Activated CD4-positive, CD25-positive, alpha-beta regulatory T cell treated with anti-CD3 and anti-CD28 coated beads, Interleukin-2, amount 50 U/mL, for 16 hours (primary cell): Measurements from ENCODE around the gene MSH6.

Experiments used
- DNase-seq: peaks from one replicate; pipeline ENCODE4 v3.0.0-alpha.2; 2020; ENCODE audit warnings: low read depth, low spot score

Gene MSH6

DNA sequence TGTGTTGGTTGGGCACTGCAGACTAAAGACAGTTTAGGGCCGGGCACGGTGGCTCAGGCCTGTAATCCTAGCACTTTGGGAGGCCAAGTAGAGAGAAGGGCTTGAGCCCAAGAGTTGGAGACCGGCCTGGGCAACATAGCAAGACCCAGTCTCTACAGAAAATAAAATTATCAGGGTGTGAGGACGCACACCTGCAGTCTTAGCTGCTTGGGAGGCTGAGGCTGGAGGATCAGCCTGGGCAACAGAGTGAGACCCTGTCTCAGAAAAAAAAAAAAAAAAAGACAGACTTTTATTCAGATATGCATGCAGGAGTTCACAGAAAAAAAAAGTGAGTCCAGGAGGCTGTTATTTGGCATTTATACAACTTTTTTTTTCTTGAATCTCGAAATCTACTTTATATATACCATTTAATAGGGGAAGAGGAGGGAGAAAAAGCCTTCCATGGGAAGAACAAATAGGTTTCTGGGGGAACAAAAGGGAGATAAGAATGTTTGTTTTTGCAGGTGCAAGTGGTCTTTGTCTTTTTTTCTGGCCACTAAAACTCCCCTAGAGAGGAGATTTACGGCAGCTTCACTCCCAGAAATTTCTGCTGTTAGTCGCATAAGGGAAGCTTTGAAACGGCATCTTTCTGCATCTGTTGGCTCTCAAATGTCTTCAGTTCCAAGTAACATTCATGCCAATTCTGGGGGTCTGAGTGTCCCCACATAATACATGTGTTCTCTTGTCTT lies 4.1 kb upstream of the MSH6 start:
- no peak for DNase-seq

DNA sequence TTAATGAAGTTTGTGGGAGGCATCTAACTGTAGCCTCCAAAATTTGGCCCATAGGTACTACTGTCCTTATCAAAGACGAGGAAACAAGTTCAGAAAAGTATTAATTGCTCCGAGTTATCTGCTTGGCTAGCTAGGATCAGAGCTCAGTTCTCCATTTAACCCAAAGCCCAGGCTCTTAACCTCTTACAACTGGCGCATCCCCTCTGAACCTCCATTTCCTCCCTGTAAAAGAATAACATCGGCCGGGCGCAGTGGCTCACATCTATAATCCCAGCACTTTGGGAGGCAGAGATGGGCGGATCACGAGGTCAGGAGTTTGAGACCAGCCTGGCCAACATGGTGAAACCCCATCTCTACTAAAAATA lies 3.5 kb upstream of the MSH6 start:
- no peak for DNase-seq

DNA sequence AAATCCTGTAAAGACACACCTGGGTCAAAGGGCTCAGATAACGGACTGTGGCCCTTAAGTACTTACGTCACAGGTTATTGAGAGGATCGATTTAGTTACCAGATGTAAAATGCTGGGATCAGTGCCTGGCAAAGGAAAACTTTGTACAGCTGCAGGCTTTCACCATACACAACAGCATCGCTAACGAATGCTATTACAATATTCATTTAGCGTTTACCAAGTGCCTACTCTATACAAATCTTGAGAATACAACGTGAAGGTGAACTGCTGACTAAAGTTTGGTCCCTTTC lies 619 bp upstream of the MSH6 start:
- DNase-seq, result no peak

DNA sequence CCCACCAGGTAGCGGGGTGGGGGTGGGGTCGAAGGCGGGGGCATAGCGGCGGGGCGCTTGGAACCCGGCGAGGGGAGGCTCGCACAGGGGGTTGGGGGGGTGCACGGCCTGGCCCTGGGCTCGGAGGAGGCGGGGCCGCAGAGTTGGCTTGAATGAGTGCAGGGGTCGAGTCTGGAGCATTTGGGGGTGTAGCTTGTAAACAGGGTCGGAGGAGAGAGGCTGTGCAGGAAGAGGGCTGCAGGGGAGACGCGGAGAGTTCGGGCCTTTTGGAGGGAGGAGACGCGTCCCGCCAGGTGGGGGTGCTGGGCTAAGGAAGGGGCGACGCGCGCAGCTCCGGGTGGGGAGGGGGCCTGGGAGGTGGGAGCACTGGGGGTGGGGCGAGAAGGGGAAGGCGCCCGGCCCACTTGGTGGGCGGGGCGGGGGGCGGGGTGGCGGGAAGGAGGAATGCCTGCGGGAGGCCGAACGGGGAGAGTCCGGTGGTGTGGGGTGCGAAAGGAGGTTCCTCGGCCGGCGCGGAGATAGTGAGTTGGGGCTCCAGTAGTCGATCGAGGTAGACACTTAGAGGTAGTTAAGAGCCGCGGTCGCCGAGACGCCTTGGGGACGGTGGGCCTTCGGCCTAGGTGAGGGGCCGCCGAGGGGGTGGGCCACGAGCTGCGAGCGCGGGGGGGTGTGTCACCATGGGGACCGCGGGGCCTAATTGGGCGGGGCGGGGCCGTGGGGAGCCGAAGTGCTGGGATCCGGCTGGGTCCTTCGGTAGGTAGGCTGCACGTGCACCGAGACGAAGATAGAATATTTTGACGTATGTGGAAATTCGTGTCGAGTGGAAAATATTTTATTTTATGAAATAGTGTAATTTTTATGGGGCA lies 774 bp downstream of the MSH6 start:
- peak; percentile 32 for DNase-seq

DNA sequence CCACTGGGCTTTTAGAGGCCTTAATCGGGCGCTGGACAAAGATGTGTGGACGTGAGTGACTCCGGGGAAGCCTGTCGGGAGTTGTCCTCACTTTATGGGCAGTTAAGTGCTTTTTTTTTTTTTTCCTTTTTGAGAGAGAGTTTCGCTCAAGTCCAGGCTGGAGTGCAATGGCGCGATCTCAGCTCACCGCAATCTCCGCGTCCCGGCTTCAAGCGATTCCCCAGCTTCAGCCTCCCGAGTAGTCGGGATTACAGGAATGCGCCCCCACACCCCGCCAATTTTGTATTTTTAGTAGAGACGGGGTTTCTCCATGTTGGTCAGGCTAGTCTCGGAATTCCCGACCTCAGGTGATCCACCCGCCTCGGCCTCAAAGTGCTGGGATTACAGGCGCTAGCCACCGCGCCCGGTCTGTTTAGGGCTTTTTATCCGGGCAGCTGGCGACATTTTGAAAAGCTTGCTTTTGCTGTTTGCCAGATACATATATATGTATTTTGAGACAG lies 1.5 kb downstream of the MSH6 start:
- no peak for DNase-seq

DNA sequence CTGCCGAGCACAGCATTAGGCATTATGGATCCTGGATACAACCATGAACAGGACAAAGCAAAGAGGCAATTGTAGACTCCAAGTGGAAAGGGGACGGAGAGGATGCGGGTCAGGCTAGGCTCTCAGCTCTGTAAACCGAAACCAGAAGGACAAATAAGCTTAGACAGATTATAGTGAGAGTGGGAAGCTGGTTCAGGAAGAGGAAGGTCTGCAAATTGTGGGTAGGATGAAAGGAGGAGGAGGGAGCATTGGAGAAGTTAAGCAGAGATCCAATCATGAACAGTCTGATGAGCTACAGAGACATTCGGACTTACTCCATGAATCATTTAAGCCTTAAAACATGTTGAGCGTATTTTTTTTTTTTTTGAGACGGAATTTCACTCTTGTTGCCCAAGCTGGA lies 3.0 kb downstream of the MSH6 start:
- DNase-seq, result no peak

DNA sequence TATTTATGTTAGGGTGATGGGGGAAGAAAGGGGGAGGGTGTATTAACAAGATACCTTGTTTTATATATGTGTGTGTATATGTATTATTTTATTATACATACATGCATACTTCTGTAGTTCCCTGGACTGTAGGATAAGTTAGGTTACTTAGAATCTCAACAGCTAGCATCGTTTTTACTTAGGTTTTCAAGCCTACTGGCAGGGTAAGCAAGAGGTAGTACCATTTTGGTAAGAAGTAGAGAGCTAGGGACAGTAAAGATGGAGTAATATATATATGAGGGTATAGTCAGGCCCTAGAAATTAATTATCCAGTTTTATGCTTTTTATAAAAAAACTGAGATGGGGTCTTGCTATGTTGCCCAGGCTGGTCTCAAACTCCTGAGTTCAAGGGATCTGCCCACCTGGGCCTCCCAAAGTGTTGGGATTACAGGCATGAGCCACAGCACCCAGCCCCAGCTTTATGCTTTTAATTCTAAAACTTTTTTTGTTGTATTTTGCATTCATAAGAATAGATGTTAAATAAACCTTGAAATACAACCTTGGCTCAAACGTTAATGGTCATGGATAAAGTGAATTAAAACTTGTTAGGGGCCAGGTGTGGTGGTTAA lies 13.2 kb downstream of the MSH6 start:
- no peak for DNase-seq

DNA sequence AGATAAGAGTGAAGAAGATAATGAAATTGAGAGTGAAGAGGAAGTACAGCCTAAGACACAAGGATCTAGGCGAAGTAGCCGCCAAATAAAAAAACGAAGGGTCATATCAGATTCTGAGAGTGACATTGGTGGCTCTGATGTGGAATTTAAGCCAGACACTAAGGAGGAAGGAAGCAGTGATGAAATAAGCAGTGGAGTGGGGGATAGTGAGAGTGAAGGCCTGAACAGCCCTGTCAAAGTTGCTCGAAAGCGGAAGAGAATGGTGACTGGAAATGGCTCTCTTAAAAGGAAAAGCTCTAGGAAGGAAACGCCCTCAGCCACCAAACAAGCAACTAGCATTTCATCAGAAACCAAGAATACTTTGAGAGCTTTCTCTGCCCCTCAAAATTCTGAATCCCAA lies 15.7 kb downstream of the MSH6 start:
- DNase-seq, result no peak

DNA sequence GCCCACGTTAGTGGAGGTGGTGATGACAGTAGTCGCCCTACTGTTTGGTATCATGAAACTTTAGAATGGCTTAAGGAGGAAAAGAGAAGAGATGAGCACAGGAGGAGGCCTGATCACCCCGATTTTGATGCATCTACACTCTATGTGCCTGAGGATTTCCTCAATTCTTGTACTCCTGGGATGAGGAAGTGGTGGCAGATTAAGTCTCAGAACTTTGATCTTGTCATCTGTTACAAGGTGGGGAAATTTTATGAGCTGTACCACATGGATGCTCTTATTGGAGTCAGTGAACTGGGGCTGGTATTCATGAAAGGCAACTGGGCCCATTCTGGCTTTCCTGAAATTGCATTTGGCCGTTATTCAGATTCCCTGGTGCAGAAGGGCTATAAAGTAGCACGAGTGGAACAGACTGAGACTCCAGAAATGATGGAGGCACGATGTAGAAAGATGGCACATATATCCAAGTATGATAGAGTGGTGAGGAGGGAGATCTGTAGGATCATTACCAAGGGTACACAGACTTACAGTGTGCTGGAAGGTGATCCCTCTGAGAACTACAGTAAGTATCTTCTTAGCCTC lies 16.2 kb downstream of the MSH6 start:
- no peak for DNase-seq

DNA sequence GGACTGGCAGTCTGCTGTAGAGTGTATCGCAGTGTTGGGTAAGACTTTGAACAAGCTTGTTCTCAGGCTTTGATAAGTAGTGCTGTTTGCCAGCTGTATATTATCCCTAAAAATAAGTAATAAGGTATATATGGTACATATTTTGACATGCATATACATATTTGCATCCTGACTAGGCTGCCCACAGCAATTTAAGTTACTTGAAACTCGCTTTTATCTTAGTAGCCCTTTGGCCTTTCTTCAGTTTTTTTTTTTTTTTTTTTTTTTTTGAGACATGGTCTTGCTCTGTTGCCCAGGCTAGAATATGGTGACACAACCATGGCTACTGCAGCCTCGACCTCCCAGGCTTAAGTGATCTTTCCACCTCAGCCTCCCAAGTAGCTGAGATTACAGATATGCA lies 18.2 kb downstream of the MSH6 start:
- DNase-seq, result no peak

DNA sequence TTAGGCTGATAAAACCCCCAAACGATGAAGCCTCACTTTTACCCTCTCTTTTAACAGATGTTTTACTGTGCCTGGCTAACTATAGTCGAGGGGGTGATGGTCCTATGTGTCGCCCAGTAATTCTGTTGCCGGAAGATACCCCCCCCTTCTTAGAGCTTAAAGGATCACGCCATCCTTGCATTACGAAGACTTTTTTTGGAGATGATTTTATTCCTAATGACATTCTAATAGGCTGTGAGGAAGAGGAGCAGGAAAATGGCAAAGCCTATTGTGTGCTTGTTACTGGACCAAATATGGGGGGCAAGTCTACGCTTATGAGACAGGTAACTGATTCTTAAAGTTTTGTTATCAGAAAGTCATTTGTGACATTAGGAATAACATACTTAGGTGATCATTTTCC lies 20.4 kb downstream of the MSH6 start:
- no peak for DNase-seq

DNA sequence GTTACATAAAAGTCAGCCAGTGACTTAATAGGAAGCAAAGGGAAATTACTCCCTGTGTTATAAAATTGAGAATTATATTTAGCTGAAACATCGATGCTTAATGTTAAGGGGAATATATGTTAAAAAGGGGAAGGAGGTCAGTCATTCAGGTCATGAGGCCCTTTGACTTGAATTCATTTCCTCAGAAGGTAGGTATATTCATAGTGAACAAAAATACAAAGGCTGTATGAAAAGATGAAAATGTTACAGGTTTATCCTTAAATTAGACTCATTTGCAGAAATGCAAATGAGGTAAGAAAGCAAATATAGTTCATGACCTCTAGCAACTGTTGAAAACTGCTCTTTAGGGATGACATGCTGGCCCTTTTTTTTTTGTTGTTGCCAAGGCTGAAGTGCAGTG lies 20.8 kb downstream of the MSH6 start:
- no peak for DNase-seq

DNA sequence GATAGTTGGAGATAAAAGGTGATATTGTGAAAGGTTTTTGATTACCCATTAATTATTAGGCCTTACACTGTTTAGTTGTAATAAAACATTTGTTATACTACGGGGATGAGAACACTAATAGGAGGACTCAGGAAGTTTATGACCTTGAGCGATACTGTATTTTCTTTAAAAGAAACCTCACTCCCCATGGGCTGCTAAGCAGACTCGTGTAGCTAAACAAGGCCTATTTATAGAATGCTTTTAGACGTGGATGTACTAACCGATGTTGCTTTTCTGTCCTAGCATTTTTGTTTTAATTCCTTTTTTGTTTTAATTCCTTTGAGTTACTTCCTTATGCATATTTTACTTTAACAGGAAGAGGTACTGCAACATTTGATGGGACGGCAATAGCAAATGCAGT lies 22.9 kb downstream of the MSH6 start:
- no peak for DNase-seq

DNA sequence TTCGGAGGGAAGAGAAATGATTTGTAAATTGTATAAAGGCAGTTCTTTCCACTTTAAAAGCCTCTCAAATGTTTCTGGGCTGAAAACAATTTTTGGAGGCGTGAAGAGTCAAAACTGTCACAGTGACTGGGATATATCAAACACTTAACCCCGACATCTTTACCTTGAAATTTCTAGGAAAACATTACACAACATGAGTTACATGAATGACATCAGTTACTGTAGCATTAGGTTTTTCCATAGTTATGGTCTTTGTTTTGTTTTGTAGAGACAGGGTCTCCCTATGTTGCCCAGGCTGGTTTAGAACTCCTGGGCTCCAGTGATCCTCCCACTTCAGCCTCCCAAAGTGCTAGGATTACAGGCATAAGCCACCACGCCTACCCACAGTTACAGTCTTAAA lies 25.7 kb downstream of the MSH6 start:
- DNase-seq, result no peak

DNA sequence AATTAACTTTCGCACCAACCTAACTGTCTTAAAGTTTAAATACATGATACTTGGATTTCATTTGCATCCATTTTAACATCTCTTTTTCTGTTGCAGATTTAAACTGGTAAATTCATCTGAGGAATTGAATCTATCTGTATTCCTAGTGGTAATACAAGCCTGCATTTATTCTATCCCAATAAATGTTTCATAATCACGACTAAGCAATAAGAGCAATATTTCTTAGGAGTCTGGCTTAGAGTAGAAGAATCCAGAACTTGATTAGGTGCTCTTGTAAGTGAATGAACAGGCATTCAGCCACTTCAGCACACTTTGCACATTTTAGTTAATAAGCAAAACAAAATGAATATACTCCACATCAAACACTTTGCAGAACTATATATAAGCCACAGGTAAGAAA lies 27.0 kb downstream of the MSH6 start:
- DNase-seq, result no peak

DNA sequence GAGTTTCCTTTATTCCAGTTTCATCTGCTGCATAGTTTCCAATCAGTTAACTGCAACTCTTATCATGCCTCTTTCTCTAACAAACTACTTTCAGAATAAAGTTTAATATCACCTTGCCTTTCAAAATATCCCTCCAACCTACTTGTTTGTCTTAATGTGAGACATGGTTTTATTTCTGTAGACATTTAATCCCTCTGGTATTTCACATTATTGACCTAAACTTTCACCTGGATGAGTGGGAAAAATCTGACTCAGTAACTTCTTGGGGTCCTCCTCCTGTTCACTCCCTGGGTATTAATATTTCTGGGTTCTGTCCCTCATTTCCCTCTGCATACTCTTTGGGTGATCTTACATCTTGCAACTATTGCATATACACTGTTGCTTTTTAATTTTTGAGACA lies 27.9 kb downstream of the MSH6 start:
- DNase-seq, result no peak

DNA sequence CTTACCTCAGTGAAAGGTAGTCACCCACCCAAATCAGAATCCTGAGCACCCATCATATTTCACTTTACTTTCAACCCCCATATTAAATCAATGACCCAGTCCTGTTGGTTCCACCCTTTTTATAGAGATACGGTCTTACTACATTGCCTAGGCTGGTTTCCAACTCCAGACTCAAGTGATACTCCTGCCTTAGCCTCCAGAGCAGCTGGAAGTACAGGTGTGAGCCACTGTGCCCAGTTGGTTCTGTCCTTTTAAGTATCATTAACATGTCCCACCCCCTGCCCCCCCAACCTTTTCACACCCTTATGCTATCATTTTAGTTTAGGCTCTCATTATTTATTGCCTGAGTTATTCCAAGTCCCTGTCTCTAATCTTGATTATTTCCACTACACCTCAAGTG lies 28.7 kb downstream of the MSH6 start:
- DNase-seq, result no peak

DNA sequence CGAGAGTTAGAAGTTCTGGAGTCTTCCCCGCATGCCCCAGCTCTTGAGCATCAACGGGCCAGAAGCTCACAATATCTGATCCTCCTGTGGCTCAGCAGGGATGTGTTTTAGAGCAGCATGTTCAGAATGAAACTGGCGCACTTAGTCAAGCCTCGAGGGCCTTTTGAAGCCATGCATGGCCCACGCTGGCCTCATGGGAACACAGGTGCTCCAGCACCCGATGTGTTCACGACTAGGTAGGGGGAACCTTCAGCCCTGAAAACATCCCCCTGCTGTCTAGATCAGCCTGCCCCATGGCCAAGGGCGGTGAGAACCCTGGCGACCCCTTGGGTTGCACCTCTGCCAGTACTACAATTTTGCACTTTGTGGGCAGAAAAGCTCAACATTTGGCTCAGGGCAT lies 32.8 kb downstream of the MSH6 start:
- DNase-seq, result no peak

DNA sequence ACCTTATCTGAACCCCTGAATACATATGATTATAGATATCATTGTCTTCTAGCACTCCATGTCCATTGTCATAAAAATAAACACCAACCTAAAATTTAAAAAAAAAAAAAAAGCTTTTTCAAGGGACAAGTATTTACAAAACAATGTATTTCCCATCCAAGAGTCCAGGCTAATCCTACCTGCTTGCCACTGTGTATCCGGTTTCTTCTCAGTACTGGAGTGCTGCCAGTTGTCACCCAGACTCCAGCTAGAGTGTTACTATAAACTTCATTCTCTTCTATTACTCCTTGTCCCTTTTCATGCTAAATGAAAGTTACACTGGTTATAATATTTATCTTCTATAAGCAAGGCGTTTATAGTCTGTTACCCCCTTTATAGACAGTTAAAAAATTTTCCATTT lies 35.8 kb downstream of the MSH6 start:
- DNase-seq, result no peak

DNA sequence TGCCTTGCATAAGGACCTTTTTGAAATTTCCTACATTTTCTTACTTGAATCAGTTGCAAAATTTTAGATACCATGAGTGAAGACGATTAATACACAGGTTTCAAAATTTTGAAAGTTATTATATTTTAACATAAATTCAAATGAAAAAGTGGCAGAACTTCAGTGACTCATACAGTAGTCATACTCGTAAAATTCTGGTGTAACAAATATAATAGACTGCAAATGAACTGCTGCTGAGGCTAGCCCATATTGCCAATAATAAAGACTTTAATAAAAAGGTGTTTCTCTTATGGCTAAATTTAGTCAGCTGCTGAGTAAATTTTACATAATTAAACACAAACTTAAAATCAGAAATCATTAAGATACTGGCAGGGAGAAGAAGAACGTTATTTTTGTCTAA lies 36.9 kb downstream of the MSH6 start:
- no peak for DNase-seq

DNA sequence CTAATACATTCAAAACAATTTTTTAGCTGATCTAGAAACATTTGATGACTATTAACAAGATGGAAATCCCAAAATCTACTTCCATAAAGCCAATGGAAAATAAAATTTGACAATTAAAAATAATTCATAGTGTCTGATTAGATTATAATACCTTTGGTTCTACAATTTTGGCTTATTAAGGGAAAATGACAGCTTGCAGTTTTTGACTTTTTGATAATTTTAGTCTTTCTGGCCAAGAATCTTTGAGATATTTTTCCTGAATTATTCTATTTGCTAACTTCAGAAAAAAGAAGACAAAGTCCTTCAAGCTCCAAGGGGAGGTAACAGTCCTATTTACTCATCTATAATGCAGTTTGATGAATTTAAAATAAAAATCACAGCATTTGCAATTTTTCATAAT lies 39.6 kb downstream of the MSH6 start:
- DNase-seq, result no peak

DNA sequence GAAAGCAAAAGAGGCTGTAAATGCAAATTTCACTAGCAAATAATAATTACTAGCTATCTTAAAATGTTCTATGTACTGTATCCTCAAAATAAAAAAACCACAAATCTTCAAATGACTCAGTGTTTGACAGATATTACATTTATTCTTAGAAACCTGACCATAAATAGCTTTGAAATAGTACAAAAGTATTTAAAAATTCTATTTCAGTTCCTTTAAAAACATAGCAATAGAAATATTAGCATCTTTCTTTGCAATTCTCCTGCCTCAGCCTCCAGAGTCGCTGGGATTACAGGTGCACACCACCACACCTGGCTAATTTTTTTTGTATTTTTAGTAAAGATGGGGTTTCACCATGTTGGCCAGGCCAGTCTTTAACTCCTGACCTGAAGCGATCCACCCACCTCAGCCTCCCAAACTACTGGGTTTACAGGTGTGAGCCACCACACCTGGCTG lies 50.6 kb downstream of the MSH6 start:
- DNase-seq, result no peak

DNA sequence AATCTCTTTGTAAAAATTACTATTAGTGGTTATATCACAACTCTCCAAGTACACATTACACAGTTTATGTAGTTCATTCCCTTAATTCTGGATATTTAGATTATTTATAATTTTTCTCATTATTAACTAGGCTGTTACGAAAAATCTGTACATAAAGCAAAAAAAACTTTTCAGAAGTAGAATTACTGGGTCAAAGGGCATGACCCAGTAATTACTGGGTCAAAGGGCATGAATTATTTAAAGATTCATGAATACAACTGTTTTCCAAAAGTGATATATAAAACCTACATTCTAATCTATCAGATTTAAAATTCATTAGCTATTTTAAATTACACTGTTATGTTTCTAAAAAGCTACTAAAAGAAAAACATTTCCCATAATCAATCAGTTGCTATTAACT lies 55.3 kb downstream of the MSH6 start:
- DNase-seq, result no peak
